ENCODE measurements around the gene DHX35. TPM values are rescaled to one million over a fixed set of nuclear protein-coding genes. Genes with fewer than 3 reads are reported as not detected.
"Not testable (repeated sequence)": the region's sequence is repeated elsewhere in the genome, so short reads cannot be mapped to it uniquely, and the experiment has no call there.

DHX35 gene
- total RNA-seq, 1 donor from 2014 or later: 11.4 TPM

DNA sequence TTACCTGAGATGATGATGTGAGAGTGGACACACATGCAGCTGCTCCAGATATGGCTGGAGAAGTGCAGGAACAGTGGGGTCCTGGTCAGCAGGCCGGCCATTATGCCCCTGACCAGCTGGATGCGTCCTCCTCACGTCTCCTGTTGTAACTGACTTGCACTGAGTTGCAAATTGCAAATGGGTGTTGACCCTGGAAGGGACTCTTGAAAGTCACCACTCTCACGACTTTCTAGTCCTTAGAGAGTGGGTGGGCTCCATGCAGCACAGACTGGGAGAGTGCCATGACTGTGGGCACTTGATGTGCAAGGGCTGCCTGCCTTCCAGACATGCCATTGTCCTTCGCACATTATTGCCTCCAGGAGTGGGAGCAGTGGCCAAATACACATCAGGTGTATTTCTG lies 25.1 kb upstream of the DHX35 start:
- intact Hi-C loops (cut with DNase I): no loop called here
- DNase-seq (ENCODE audit: low spot score): peak; percentile 38

DNA sequence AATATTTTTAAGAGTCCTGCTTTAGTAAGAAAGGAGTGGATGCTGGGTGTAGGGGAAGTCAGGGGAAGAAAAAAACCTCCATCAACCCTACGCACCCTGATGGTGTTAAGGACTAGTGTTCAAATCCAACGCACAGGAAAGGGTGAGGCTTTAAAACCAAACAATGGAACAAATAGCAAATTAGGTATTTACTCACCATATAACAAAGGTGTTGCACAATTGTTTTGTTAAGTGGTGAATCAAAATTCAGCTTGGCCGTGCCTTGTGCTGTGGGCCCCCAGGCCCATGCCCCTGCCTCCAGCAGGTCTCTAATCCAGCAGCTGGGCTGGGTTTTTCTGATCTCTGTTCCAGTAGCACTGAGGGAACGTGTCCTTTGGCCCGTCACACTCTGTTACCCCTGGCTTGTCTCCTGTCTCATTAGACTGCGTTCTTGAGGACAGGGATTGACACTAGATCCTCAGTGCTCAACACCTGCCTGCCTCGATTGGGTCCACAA lies 24.1 kb upstream of the DHX35 start:
- intact Hi-C loops (cut with DNase I): no loop called here

DNA sequence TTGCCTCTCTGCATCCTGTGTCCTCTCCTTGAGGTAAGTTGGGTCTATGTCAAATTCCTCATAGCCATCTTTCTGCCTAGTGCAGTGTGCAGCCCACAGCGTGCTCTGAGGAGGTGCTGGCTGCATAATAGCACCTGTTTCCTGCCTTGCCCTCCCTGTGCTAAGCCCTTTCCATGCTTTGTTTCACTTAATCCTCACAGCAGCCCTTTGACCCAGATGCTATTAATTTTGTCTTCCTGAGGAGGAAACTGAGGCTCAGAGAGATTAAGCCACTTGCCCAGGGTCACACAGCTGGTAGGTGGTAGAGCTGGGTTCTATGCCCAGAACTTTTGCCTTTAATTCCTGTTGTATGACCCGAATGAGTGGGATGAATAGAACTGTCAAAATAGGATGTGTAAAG lies 22.5 kb upstream of the DHX35 start:
- intact Hi-C loops (cut with DNase I): no loop called here
- DNase-seq (ENCODE audit: low spot score): no peak

More for the DNA sequence above, 24.1 kb upstream of the DHX35 start:
- DNase-seq (ENCODE audit: low spot score): peak; percentile 31

DNA sequence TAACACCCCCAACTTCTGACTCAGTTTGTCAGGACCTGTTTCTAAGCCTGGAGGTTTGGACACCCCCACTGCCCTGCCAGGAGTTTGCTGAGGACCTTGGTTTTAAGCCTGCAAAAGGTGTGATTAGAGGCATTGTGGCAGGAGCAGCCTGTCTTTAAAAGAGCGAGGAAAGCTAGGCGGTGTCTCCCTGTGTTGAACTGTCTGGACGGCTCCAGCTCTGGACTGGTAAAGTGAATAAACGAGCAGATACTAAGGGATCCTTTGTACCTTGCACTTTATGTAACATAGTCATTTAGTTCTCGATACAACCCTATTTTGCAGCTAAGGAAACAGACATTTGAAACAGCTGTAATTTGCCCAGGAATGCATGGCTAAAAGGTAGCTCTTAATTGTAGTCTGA lies 21.5 kb upstream of the DHX35 start:
- DNase-seq (ENCODE audit: low spot score): no peak
- intact Hi-C loops (cut with DNase I): no loop called here

DNA sequence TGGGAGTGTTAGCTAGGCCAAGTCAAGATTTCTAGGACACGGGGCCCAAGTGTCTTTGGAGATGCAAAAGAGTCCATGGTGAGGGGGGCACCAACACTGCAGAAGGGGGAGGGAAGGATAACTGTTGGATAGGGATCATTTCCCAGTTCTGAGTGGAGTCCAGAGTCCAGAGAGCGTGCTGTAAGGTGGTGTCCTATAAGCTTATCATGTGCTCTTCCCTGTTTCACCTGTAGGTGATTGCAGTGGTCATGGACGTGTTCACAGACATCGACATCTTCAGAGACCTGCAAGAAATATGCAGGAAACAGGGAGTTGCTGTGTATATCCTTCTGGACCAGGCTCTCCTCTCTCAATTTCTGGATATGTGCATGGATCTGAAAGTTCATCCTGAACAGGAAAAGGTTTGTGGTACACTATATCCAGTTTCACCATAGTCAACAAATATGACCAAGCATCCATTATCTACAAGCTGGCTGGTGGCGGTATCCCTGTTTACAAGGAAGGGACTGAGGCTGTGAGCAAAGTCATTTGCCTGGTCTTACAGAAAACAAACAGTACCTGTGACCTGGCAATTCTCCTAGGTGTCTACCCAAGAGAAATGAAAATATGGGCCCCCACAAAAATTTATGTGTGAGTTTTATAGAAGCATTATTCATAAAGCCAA lies 20.3 kb upstream of the DHX35 start:
- no peak for DNase-seq (ENCODE audit: low spot score)
- intact Hi-C loops (cut with DNase I): no loop called here

DNA sequence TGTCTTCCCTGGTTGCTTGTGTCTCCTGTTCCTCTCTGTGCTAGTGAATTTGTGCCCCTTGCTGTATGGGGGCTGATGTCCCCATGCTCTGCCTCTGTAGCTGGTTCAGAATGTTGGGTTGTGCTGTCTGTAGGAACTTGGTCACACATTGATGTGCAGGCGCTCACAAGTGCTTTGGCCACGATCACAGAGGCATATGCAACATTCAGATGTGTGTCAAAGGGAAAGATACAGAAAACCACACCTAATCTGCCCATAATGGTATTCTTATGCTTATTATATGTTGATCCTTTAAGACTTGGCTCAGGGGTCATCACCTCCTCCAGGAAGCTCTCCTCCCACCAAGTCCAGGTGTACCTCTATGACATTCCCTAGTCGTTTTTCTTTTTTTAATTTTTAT lies 17.1 kb upstream of the DHX35 start:
- no peak for DNase-seq (ENCODE audit: low spot score)
- intact Hi-C loops (cut with DNase I): no loop called here

DNA sequence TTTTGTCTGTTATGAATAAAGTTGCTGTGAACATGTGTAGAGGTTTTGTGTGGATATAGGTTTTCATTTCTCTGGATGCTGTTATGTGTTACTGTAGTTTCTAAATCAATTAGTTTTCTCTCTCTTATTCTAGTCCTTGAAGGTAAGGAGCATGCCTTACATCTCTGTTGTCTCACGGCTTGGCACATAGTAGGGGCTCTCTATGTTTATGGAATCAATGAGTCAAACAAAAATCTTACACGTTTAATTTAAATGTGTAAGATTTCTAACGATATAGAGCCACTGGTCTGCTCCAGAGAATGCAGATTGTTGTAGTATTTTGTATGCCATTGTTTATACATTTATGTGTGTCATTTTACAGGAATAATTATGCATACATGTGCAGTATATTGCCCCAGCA lies 15.3 kb upstream of the DHX35 start:
- intact Hi-C loops (cut with DNase I): no loop called here
- no peak for DNase-seq (ENCODE audit: low spot score)

DNA sequence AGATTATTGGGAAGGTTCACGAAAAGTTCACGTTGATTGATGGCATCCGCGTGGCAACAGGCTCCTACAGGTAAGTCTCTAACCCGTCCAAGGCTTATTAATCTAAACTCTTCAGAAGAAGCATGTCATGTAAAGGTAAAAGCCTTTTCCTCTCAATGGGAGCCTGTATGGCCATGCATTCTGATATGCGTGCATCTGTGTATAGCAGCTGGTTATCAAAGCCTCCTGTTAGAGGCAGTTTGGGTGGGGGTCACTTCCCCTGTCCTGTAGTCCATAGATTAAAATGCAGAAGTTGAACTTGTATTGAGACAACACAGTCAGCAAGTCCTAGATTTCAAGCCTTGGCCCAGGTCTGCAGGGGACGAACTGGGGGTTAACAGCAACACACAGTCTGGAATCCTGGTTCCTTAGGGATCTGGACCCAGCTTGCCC lies 14.2 kb upstream of the DHX35 start:
- no peak for DNase-seq (ENCODE audit: low spot score)
- intact Hi-C loops (cut with DNase I): no loop called here

DNA sequence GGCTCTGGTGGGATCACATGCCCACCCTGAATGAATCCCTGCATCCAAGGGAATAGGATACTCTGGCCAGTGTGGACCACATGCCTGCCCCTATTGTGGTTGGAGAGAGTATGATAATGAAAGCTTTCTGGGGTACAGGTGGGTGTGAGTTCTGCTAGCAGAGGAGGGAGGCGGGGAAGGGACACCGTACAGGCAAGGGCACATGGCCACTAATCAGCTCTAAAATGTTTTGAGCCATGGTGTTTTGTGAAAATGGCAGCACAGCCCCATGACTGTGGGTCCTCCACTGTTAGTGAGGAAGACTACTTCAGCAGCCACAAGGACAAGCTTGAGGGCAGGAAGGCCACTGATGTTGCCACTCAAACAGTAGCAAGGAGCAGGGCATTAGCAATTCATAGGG lies 11.9 kb upstream of the DHX35 start:
- no peak for DNase-seq (ENCODE audit: low spot score)
- intact Hi-C loops (cut with DNase I): no loop called here

DNA sequence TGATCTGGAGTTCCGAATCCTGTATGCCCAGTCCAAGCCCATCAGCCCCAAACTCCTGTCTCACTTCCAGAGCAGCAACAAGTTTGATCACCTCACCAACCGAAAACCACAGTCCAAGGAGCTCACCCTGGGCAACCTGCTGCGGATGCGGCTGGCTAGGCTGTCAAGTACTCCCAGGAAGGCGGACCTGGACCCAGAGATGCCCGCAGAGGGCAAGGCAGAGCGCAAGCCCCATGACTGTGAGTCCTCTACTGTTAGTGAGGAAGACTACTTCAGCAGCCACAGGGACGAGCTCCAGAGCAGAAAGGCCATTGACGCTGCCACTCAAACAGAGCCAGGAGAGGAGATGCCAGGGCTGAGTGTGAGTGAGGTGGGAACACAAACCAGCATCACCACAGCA lies 10.5 kb upstream of the DHX35 start:
- intact Hi-C loops (cut with DNase I): no loop called here
- no peak for DNase-seq (ENCODE audit: low spot score)

DNA sequence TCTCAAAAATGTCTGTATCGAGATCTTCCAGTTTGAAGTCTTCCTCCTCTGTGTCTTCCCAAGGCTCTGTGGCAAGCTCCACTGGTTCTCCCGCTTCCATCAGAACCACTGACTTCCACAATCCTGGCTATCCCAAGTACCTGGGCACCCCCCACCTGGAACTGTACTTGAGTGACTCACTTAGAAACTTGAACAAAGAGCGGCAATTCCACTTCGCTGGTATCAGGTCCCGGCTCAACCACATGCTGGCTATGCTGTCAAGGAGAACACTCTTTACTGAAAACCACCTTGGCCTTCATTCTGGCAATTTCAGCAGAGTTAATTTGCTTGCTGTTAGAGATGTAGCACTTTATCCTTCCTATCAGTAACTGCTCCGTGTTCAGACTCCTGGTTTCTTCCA lies 10.0 kb upstream of the DHX35 start:
- DNase-seq (ENCODE audit: low spot score): no peak
- intact Hi-C loops (cut with DNase I): no loop called here

DNA sequence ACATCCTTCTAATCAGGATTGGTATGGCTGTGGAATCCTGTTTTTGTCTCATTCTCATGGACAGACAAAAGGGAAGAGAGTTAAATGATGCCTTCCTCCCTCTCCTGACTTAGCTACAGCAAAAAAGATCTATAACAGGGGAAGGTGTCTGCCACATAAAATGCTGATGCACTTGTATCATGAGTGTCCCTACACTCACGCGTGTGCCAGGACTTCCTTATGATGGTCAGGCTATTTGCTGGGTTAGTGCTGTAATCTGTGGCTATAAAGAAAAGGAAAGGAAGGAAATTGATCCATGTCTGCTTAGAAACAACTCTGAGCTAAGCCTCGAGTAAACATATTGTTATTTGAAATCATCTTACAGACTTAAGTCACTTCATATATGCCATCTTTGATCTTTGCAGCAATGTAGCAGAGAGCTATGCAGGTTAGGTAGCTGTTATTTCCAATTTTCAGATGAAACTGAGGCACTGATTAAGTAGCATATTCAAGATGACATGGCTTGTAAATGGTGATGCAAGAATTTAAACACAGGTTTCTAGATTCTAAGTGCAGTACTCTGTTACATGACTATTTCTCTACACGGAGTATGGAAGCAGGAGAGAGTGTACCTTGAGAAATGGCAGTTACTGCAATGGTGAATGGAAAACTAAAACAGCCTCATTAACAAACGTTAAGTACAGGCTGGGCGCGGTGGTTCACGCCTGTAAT lies 8.4 kb upstream of the DHX35 start:
- DNase-seq (ENCODE audit: low spot score): no peak
- intact Hi-C loops (cut with DNase I): no loop called here

DNA sequence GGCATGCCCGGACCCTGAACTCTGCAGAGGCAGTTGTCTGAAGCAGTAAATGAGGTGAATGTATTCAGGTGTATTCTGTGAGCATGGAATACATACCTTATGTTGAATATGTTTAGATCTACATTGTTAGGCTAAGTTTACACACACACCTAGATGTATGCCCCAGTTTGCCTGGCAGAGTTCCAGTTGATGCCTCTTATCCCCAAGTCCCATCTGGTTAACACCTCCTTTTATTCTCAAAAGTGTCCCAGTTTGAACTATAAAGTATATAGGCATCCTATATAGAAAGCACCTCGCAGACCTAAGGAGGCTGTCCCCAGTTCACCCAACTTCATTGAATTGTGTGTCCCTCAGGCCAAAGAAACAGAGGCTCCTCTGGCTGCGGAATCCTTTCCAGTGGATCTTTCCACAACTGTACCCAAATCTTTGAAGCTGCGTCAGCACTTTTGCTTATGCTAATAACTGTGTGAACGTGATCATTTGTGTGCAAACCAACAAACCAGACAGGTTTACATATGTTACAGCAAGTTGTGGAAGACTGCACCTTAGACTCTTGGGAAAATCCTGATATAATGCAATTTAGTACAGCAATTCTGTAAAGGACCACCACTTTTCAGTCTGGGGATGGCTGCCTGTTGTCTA lies 4.8 kb upstream of the DHX35 start:
- intact Hi-C loops (cut with DNase I): no loop called here
- DNase-seq (ENCODE audit: low spot score): no peak

DNA sequence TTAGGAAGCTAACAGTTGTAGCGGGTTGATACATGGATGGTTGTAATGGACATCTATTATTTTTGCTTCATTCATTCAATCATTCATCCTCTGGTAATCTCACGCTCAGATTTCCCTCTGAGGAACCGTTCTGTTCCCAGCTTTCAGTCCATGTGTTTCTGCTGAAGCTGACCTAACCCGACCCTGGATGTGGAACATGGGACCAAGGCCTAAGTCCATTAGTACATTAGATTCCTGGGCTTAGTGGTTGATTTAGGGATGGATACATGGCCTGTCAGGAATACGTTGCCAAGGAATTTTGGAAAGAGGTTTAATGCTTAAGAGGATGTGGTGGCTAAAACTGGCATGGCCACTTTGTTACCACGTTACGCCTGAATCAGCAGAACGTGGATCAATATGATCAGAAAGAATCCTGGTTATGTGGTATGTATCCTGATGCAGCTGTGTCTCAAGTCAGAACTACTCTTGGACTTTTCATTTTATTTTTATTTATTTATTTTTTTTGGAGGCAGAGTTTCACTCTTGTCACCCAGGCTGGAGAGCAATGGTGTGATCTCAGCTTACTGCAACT lies 4.1 kb upstream of the DHX35 start:
- intact Hi-C loops (cut with DNase I): no loop called here
- DNase-seq (ENCODE audit: low spot score): no peak

DNA sequence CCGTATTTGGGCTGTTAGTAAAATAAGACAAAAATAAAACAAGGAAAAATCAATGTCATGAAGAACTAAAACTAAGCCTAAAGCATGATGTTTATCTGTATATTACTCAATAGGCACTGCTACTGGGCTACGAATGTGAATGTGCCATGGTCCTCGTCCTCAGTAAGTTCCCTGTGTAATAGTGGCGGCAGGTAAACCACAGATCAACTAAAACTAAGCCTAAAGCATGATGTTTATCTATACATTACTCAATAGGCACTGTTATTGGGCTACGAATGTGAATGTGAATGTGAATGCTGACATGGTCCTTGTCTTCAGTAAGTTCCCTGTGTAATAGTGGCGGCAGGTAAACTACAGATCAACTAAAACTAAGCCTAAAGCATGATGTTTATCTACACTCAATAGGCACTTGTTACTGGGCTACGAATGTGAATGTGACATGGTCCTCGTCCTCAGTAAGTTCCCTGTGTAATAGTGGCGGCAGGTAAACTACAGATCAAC lies 1.9 kb upstream of the DHX35 start:
- not testable (repeated sequence) for DNase-seq (ENCODE audit: low spot score)
- intact Hi-C loops (cut with DNase I): loop anchor here (5.0 kb wide), 1 partner anchor 33 kb away; the partner anchor contains the start of gene FAM83D

DNA sequence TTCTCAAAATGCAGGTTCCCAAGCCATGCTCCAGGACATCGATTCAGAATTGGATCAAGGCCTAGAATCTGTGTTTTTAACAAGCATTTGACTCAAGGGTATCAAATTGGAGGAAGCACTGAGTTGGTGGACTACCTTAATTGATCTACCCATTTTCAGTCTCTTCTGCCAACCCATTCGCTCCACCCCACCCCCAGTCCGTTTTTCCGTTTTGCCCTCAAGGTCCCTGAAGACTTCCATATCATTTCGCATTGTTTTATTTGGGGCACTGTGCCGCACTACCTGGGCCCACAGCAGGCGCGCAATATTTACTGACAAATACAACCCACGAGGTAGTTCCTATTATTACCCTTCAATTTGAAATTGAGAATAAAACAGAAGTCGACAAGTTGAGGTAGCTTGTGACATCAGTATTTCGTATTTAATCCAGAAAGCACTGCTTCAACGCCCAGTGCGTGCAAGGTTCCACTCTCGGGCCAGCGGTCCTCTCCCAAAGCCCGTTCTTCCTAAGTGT lies 557 bp upstream of the DHX35 start:
- no peak for DNase-seq (ENCODE audit: low spot score)
- intact Hi-C loops (cut with DNase I): loop anchor here (1.0 to 5.0 kb wide), 2 partner anchors 34 to 87 kb away; partner anchors contain the start of gene FAM83D

DNA sequence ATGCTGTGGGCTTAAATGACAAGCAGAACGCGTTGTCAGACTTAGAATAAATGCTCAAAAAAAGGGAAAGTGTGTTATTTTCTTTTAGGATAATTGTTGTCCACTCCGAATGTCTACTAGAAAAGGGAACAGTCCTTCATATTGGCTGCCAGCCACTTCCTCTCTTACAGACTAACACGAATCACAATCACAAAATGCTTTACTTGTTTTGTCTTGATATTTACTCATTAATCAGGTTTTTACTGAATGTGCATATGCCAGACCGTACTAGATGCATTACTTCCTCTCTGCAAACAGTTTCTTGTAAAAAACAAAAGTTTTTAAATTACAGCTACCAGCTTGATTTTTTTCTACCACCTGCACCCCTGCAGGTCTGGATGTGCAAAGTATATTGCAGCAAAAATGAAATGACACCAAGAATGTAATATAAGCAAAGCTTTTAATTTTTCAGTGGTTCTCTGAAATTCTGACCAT lies 821 bp downstream of the DHX35 start:
- intact Hi-C loops (cut with DNase I): loop anchor here (5.0 kb wide), 1 partner anchor 36 kb away; the partner anchor contains the start of gene FAM83D
- DNase-seq (ENCODE audit: low spot score): no peak

DNA sequence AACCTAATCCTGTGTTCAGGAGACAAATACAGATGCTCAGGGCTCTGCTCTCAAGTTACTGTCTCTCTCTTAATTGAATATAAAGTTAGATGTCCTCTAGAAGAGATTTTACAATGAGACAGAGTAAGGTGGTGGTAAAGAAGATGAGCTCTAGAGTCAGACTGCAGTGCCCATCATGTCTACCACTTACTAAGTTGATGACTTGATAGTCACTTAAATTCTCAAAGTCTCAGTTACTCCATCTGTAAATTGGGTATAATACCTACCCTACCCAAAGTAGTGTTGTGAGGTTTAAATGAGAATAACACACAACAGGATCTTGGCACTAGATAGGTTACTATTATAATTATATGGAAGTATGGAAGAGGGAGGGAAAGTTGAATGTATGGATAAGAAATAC lies 1.6 kb downstream of the DHX35 start:
- DNase-seq (ENCODE audit: low spot score): no peak
- intact Hi-C loops (cut with DNase I): loop anchor here (5.0 kb wide), 1 partner anchor 36 kb away; the partner anchor contains the start of gene FAM83D

DNA sequence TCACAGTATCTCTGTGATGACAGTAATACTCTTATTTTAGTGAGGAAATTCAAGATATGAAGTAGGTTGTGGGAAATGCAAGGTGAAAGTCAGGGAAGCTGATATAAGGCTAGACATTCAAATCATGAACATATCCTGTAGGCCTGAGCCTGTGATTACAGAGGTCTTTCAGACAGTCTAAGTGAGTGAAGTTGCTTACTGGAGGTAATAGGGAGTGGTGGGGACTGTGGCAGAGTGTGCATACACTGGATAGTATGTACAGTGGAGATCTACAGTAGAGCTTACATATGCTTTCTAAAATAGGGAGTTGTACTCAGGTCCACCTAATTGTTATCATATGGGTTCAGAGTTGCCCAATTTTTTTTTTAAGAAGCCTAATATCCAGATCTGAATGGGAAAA lies 3.1 kb downstream of the DHX35 start:
- DNase-seq (ENCODE audit: low spot score): no peak
- intact Hi-C loops (cut with DNase I): no loop called here

DNA sequence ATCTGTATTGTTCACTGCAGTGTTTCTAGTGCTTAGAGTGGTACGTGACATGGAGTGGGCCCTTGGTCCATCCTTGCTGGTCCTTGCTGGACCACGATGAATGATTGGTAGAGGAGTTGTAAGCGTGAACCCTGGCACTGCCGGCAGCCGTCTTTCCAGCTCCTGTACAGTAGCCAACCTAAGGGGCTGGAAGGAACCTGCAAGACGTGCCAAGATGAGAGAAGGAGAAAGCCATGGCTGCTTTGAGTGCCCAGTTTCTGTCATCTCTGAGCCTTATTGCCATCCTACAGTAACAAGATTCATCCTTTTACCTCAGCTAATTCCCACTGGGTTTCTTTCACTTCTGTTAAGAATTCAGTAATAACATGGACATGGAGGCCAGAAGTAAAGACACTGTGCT lies 5.9 kb downstream of the DHX35 start:
- DNase-seq (ENCODE audit: low spot score): no peak
- intact Hi-C loops (cut with DNase I): no loop called here

Measured in cardiac septum (tissue), 1 donor.